HG02588 (cell line): Measurements from ENCODE around the gene SIL1.

Experiments
- ATAC-seq: cut with Tn5 transposase; IDR thresholded peaks from one replicate; pipeline ENCODE4 v1.9.1; 2021; ENCODE audit warnings: mild to moderate bottlenecking, moderate library complexity; ENCODE audit not compliant: unreplicated experiment

The SIL1 gene

GRCh38 chr5:138947780-138948179, 250.4 kb downstream of the SIL1 start:
- no peak for ATAC-seq

- ATAC-seq = no peak
Measured at GRCh38 chr5:138946831-138947560, 251.2 kb downstream of the SIL1 start.

GRCh38 chr5:138946241-138946623, 251.9 kb downstream of the SIL1 start:
- no peak for ATAC-seq

GRCh38 chr5:138945421-138946240, 252.5 kb downstream of the SIL1 start:
- ATAC-seq = no peak

GRCh38 chr5:138944527-138945322, 253.4 kb downstream of the SIL1 start:
- ATAC-seq = no peak

- no peak for ATAC-seq
Measured at GRCh38 chr5:138943599-138944173, 254.5 kb downstream of the SIL1 start.

DNA sequence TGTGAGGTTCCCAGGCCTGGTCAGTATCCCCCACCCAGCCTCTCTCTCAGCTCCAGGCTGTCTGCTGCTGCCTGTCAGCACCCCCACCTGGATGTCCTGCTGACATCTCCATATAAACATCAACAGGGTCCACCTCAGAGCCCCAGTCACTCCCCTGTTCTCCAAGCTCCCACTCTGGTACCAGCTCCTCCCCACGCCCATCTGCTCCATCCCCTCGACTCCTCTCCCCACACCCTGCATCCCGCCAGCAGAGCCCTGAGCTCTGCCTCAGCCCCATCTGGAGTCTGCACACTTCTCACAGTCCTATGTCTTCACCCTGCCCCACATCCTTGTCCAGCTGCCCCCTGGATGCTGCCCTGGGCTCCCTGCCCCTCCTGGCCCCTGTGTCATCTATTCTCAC, 255.3 kb downstream of the SIL1 start:
- no peak for ATAC-seq

- no peak for ATAC-seq
Measured at GRCh38 chr5:138942066-138942465, 256.1 kb downstream of the SIL1 start.

- no peak for ATAC-seq
Measured at GRCh38 chr5:138938526-138938925, 259.6 kb downstream of the SIL1 start.

DNA sequence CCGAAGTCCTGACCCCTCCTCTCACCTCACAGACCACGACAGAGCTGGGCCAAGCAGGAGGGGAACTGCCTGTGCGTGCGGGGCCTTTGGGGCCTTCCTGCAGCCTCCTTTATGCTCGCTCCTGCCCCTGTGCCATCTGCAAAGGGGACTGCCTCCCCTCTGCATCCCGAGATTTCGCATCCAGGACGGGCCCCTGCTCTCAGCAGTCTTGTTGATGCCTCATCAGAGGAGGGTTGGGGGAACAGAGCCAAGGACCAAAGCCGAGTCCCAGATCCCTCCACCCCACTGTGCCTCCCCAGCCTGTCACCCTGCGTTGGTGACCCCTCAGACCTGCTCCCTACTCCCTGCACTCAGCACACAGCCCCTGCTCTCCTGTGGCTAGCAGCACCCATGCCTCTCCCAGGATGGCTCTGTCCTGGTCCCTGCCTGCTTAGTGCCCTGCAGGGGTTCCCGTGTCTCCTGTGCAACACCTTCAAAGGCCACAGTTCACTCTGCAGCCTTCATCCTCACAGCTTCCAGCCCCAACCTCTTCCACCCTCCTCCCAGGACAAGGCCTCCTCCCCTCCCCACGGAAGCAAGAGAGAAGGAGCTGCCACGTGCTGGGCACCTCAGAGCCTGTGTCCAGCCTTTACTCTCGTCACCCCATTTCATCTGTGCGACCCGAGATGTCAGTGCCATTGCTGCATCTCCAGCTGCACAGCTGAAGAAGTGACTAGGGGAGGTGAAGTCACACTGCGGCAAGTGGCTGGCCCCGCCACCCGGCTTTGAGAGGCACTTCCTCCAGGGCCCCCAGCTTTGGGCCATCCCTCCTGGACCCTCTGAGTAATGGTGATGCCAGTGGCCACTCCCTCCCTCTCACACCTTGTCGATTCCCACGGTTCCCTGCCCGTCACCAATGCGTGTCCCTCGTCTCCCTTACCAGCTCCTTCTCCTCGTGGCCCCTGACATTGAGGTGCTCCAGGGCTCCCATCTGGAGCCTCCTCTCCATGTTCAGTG, 260.5 kb downstream of the SIL1 start:
- ATAC-seq = no peak

- no peak for ATAC-seq
Measured at GRCh38 chr5:138936968-138937345, 261.2 kb downstream of the SIL1 start.

GRCh38 chr5:138936225-138936967, 261.8 kb downstream of the SIL1 start:
- no peak for ATAC-seq

DNA sequence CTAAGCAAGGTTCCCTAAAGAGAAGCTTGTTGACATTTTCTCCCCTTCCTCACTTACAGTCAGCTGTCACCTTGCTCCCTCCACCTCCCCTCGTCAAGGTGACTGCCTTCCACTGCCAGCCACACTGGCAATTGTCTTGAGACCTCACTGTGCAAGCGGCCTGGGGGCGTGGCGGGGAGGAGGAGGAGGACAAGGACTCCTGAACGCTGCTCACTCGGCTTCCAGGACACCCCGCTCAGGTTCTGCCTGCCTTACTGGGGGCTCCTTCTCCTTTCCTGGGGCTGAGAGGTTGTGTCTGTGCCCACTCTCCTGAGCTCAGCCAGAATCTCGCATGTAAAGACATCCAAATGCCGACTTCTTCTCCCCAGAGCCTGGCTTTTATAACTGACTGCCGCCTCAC, 262.7 kb downstream of the SIL1 start:
- ATAC-seq = no peak

DNA sequence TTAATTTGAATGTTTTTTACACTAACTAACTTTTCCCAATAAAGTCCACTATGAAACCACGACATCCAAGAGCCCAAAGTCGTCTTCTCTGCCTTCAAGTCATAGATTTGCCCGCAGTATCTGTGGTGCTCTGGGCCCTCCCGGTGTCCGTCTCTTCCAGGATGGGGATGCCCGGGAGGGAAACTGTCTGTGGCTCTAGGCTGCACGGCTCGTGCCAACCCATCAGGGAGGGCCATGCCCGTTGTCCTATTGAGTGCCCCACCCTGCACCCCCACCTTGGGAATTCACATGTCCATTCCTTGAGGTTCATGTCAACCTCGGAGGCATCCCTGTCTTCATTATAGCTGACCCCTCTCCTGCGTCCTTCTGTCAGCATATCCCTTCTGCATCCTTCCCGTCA, 263.2 kb downstream of the SIL1 start:
- no peak for ATAC-seq

DNA sequence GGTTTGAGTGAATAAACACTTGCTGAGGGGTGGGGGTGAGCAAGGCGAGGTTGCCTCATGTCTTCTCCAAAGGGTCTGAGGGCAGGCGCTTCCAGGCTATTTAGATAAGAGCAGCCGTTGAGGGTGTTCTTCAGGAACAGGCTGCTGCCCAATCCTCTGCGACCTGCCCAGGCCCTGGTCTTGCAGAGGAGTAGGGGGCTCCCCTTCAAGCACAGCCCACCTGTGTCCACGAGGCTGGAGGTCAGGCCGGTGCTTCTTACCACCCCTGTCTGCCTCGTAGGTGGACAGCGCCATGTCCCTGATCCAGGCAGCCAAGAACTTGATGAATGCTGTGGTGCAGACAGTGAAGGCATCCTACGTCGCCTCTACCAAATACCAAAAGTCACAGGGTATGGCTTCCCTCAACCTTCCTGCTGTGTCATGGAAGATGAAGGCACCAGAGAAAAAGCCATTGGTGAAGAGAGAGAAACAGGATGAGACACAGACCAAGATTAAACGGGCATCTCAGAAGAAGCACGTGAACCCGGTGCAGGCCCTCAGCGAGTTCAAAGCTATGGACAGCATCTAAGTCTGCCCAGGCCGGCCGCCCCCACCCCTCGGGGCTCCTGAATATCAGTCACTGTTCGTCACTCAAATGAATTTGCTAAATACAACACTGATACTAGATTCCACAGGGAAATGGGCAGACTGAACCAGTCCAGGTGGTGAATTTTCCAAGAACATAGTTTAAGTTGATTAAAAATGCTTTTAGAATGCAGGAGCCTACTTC, 264.5 kb downstream of the SIL1 start:
- no peak for ATAC-seq

DNA sequence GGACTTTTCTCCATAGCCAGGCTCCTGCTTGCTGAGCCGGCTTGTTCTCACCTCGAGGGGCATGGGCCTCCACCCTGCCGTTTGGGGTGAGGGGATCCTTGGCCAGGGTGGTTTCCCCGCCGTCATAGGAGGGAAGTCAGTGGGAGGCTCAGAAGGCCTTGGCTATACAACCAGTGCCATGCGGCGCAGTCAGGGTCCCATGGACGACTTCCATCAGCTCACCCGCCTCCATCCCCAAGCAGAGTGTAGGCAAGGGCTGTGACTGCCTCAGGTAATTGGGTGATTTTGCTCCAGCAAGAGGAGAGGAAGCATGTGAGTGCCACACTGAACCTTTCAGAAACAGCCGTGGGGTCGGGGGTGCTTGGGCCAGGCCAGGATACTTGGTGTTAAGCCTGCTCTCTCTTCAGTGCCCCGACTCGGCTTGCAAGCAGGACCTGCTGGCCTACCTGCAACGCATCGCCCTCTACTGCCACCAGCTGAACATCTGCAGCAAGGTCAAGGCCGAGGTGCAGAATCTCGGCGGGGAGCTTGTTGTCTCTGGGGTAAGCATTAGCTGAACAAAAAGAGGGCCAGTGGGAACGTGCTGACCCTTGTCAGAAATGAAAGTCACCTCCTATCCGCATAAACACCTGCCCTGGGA, 265.9 kb downstream of the SIL1 start:
- no peak for ATAC-seq

GRCh38 chr5:138930371-138931097, 267.6 kb downstream of the SIL1 start:
- ATAC-seq = no peak
